OCI-M1 (cell line): Measurements from ENCODE around the gene CIBAR2.
A peak's percentile ranks its signal among the peaks of the same experiment; 100 is the strongest.

Source experiments
- DNase-seq: peaks from one replicate; lab custom pipeline; 2025; lab: John Stamatoyannopoulos, UW

Gene CIBAR2

DNA sequence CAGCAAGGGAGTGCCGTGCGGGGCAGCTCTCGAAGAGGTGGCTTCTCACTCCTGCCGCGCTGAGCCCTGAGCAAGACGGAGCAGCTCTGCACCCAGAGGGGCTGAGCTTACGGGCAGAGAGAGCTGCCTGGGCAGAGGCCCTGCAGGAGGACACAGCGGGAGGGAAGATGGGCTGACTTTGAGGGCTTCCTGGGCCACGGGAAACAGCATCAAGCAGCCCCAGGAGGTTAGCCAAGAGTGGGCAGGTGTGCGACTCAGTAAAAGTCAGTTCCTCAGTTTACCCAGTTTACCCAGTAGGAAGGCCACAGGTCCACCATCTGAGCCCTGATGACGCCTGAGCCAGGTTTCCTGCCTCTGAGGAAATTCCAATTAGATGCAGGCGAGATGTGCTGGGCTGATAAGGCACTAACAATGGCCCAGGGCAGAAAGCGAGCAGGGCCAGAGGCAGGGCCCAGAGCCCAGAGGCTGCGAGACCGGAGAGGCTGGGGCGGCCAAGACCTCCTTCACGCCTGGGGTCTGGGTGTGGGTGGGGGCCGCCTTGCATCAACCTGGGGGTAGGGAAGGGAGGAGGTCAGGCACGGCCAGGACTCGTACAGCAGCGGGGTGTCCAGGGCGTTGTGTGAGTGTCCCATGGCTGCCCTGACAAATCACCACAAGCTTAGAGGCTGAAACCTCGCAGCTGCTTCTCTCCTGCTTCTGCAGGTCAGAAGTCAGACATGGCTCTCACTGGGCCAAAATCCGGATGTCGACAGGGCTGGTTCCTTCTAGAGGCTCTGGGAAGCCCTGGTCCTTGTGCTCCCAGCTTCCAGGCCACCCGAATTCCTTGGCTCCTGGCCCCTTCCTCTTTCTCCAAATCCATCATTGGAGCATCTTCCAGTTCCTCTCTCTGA, 32.0 kb upstream of the CIBAR2 start:
- DNase-seq = no peak

- DNase-seq = no peak
Observed at GRCh38 chr16:85142771-85143211, 30.5 kb upstream of the CIBAR2 start.

DNA sequence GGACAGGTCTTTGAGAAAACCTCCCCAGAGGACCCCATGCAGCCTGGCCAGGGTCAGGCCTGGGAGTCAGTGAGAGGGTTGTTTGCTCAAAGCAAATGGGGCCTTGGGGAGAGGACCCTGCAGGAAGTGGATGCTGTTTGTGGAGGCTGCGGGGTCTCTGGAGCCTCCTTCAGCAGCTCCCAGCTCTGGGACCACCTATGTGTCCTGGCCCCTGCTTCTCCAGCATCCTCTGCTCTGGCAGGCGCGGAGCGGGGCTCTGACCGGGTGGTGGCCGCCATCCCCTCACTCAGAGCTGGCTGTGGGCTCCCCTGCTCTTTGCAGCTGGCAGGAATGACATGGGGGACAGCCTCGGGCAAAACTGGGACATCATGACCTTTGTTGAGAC, 29.8 kb upstream of the CIBAR2 start:
- no peak for DNase-seq

DNA sequence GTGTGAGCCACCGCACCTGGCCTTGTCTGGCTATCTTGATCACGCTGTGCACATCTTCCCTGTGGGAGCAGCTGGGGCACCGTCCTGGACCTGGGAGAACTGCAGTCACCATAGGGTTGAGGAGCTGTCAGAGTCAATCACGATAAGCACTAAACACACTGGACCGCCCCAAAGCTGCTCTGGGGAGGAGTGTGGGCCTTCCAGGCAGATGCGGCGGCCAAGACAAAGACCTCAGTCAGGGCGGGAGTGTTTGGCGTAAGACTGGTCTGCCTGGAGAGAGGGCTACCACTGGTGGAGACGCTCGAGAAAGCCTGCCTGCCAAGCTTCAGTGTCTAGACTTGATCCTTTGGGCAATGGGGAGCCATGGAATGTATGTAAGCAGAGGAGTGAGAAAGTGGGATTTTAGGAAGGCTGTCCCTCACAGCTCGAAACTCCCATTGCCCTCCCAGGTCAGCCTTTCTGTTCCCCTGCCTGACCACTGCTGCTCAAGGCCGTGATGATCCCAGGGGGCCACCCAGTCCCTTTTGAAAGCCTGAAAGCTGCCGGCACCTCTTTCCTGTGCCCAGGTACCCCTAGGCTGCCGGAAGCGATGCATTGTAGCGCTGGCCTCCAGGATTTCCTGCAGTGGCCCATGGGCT, 29.3 kb upstream of the CIBAR2 start:
- DNase-seq = no peak

- no peak for DNase-seq
Observed at GRCh38 chr16:85140455-85141012, 28.3 kb upstream of the CIBAR2 start.

- no peak for DNase-seq
Observed at GRCh38 chr16:85139881-85140339, 27.6 kb upstream of the CIBAR2 start.

DNA sequence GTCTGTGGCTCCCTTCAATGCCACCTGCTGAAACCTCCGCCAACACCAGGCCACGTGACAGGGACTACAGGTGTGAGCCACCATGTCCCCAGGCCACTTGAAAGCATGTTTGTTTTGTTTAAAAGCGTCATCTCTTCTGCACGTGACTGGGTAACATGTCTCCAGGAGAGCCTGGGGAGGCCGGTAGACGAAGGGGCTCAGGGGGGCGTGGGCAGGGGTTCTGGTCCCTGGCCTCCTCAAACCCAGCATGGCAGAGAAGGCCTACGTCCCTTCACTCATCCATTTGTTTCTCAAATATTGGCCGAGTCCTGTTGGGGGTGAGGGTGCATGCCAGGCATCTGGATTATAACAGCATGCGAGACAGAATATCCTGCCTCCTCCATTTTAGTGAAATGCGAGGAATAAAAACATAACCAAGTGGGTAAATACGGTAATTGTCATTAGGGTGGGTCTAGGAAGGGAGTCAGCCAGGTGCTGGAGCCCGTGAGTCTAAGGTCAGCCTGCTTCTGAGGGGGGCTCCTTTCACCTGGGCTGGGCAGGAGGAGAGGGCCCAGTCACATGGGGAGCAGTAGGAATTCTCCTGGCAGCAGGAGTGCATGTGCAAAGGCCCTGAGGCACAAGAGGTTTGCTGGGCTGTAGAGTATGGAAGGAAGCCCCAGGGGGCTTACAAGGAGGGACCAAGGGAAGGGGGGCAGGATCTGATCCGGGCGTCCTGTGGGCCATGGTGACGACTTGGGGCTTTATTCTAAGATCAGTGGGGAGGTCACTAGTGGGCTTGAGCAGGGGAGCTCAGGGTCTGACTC, 26.8 kb upstream of the CIBAR2 start:
- no peak for DNase-seq

- no peak for DNase-seq
Observed at GRCh38 chr16:85138073-85138824, 26.0 kb upstream of the CIBAR2 start.

- peak; percentile 39 for DNase-seq
Observed at GRCh38 chr16:85137323-85138072, 25.2 kb upstream of the CIBAR2 start.

DNA sequence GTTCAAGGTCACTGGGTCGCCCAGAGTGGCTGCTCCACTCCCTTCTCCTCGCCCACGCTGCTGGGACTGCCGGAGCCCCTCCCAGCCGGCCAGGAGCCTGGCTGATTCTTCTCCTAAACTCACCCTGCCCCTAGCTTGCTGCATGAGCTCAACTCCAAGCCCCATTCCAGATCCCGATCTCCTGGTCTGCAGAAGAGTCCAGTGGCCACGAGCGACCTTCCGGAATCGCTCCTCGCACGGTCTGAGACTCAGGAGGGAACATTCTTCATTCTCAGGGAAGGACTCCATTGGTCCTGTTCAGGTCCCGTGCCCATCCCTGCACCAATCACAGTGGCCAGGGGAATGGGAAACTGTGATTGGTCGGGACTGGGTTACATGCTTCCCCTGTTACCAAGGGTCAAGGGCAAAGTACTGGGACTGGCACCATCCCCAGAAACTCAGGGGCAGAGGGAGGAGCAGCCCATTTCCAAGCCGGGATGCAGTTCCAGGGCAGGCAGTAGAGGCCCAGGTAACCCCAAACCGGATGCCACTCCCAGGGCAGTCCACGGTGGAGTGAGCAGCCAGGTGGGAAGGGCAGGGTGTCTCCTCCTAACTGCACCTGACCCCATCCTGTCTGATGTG, 24.5 kb upstream of the CIBAR2 start:
- DNase-seq = no peak

DNA sequence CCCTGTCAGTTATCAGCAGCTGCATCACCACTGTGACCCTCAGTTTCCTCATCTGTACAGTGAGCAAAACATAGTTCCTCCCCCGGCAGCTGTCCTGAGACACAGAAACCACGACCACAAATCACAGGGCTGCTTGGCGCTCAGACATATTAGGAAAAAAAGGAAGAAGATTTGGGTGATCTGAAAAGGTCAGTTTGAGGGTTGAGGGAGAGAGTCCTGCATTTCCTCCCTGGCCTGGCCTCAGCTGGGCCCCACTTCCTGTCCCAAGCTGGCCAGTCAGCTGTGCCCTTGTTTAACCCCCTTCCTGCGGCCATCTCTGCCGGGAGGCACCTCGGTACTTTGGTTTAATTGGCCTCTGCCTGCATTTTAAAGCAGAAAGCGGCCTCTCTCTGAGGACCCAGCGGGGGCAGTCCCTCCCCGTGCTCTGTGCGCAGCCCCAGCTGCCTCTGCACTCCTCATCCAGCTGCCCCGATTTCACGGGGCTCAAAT, 24.0 kb upstream of the CIBAR2 start:
- peak; percentile 75 for DNase-seq

- no peak for DNase-seq
Observed at GRCh38 chr16:85134789-85135142, 22.5 kb upstream of the CIBAR2 start.

- no peak for DNase-seq
Observed at GRCh38 chr16:85134076-85134788, 22.0 kb upstream of the CIBAR2 start.

DNA sequence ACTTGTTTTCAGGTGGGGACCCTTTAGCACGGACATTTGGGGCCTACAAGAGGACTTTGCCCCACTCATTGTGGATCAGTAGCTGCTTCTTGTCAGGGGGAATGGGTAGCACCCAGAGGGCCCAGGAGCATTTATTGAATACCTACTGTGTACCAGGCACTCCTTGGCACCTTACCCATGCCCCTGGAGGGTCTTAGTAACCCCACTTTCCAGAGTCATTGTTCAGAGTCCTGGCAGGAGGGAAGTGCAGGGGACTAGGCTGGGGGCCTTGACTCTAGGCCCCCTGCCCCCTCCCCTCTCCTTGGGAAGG, 21.0 kb upstream of the CIBAR2 start:
- DNase-seq = no peak

DNA sequence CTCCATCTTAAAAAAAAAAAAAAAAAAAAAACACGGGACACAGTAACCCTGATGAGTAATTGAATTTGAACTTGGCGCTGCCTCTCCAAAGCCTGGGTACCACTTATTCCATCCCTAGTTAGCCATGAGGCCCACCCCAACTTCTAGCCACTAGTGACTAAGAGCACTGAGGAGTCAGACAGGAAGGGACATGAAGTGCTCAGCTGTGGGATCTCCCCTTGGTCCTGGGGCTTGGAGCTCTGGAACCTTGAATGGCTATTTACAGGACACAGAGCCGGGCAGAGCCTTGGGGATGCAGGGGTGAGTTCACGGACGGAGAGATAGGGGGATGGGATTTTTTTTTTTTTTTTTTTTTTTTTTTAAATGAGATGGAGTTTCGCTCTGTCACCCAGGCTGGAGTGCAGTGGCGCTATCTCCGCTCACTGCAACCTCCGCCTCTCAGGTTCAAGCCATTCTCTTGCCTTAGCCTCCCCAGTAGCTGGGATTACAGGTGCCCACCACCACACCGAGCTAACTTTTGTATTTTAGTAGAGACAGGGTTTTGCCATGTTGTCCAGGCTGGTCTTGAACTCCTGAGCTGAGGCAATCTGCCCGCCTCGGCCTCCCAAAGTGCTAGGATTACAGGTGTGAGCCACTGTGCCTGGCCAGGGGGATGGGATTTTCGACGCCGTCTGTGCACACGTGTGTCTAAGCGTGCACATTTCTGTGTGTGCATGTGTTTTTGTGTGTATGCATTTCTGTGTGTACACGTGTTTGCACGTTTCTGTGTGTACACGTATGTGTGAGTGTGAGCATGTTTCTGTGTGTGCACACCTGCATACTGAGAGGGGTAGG, 20.4 kb upstream of the CIBAR2 start:
- no peak for DNase-seq

GRCh38 chr16:85130705-85131028, 18.4 kb upstream of the CIBAR2 start:
- no peak for DNase-seq

GRCh38 chr16:85129876-85130704, 17.8 kb upstream of the CIBAR2 start:
- no peak for DNase-seq
